Osteoblast (primary cell): ENCODE results near the gene MVD. TPM values are rescaled to one million over a fixed set of nuclear protein-coding genes. Genes with fewer than 3 reads are reported as not detected.

ENCODE experiments used
- DNase-seq: peaks from one replicate; pipeline ENCODE4 v3.0.0; 2011; ENCODE audit warnings: low spot score, mixed read lengths; ENCODE audit not compliant: insufficient read length; ENCODE audit errors: missing footprints
- H2AFZ ChIP-seq: 2 replicates; pipeline ENCODE4 v1.6.0; 2011; ENCODE audit warnings: mild to moderate bottlenecking, low read length
- H3K27ac ChIP-seq: 2 replicates; pipeline ENCODE4 v1.5.1; 2011; ENCODE audit warnings: mild to moderate bottlenecking, low read depth, low read length, moderate library complexity
- H3K27me3 ChIP-seq: 2 replicates; pipeline ENCODE4 v1.6.0; 2012; ENCODE audit warnings: mild to moderate bottlenecking, control low read depth, inconsistent platforms, low read length, moderate library complexity; ENCODE audit not compliant: insufficient read depth
- H3K36me3 ChIP-seq: 2 replicates; pipeline ENCODE4 v1.5.1; 2011; ENCODE audit warnings: mild to moderate bottlenecking, low read length, control low read depth, moderate library complexity; ENCODE audit not compliant: insufficient read depth
- H3K4me1 ChIP-seq: 2 replicates; pipeline ENCODE4 v1.5.1; 2011; ENCODE audit warnings: mild to moderate bottlenecking, low read length, control low read depth, moderate library complexity; ENCODE audit not compliant: insufficient read depth
- H3K4me2 ChIP-seq: 2 replicates; pipeline ENCODE4 v1.6.0; 2011; ENCODE audit warnings: mild to moderate bottlenecking, low read length; ENCODE audit not compliant: insufficient read depth
- H3K4me3 ChIP-seq: fragments of 200-600 bp; sonication (generic); 3 replicates; pipeline ENCODE4 v1.5.1; 2012; ENCODE audit warnings: mild to moderate bottlenecking, low read length, inconsistent platforms; ENCODE audit not compliant: insufficient read depth
- H3K79me2 ChIP-seq: 2 replicates; pipeline ENCODE4 v1.6.0; 2012; ENCODE audit warnings: mild to moderate bottlenecking, low read length, control low read depth, inconsistent platforms; ENCODE audit not compliant: insufficient read depth
- H3K9me3 ChIP-seq: 2 replicates; pipeline ENCODE4 v1.5.1; 2011; ENCODE audit warnings: low read depth, low read length, control low read depth
- H4K20me1 ChIP-seq: 2 replicates; pipeline ENCODE4 v1.6.0; 2012; ENCODE audit warnings: mild to moderate bottlenecking, low read length, control low read depth; ENCODE audit not compliant: insufficient read depth
- CTCF ChIP-seq: IDR thresholded peaks from 2 replicates; pipeline ENCODE4 v1.5.1; 2011; ENCODE audit warnings: mild to moderate bottlenecking, low read depth, low read length, moderate library complexity; ENCODE audit errors: extremely low read depth
- total RNA-seq: library from RNA; depleted of rRNA; stranded (reverse); fragments of >200 nt; gene quantifications from 2 replicates; pipeline ENCODE4 v1.2.3, GENCODE V29; 2012

Gene MVD
- total RNA-seq, 1 donor, result 67.3 TPM

GRCh38 chr16:88649195-88649923 lies 13.5 kb downstream of the MVD start:
- Histone ChIP-seq H3K4me2 (peak overlapping the region; percentile 88), H3K9me3 (no peaks in the 10 kb centered on the region), H4K20me1 (peaks cover 13% of the 10 kb centered on the region), H2AFZ (no peak overlapping the region), H3K27ac (no peak overlapping the region), H3K79me2 (peaks cover 3% of the 10 kb centered on the region), H3K4me1 (peaks cover 11% of the 10 kb centered on the region), H3K36me3 (peaks cover under 1% of the 10 kb centered on the region), H3K4me3 (peak overlapping the region; percentile 85), H3K27me3 (no peaks in the 10 kb centered on the region)
- peak; percentile 90 for DNase-seq
- no peak for TF ChIP-seq CTCF

GRCh38 chr16:88647178-88648070 lies 15.5 kb downstream of the MVD start:
- H3K4me2 ChIP-seq, result no peak overlapping the region
- peaks cover 11% of the 10 kb centered on the region for H3K4me1 ChIP-seq
- H3K9me3 ChIP-seq, result no peaks in the 10 kb centered on the region
- H3K27ac ChIP-seq, result no peak overlapping the region
- H3K4me3 ChIP-seq, result no peak overlapping the region
- H3K27me3 ChIP-seq, result no peaks in the 10 kb centered on the region
- H3K79me2 ChIP-seq, result peaks cover 3% of the 10 kb centered on the region
- H2AFZ ChIP-seq, result no peak overlapping the region
- H4K20me1 ChIP-seq, result peaks cover 13% of the 10 kb centered on the region
- no peaks in the 10 kb centered on the region for H3K36me3 ChIP-seq
- no peak for DNase-seq
- no peak for TF ChIP-seq CTCF

- TF ChIP-seq CTCF, result no peak
- no peaks in the 10 kb centered on the region for H3K27me3 ChIP-seq
Measured at GRCh38 chr16:88646345-88647034, 16.4 kb downstream of the MVD start.

More at GRCh38 chr16:88646345-88647034, 16.4 kb downstream of the MVD start:
- Histone ChIP-seq H4K20me1 (peaks cover 13% of the 10 kb centered on the region), H3K9me3 (no peaks in the 10 kb centered on the region), H3K4me3 (no peak overlapping the region), H3K4me1 (peaks cover 10% of the 10 kb centered on the region), H3K36me3 (no peaks in the 10 kb centered on the region), H2AFZ (no peak overlapping the region), H3K79me2 (peaks cover 3% of the 10 kb centered on the region), H3K4me2 (no peak overlapping the region), H3K27ac (no peak overlapping the region)
- DNase-seq, result no peak
